GM19099 (cell line): ENCODE measurements around the gene ATF7.

Source experiments
- POLR2A ChIP-seq: IDR thresholded peaks from 3 replicates; pipeline ENCODE4 v1.6.1; 2011; ENCODE audit warnings: low read depth; ENCODE audit not compliant: insufficient read length; ENCODE audit errors: extremely low read depth

Gene ATF7

DNA sequence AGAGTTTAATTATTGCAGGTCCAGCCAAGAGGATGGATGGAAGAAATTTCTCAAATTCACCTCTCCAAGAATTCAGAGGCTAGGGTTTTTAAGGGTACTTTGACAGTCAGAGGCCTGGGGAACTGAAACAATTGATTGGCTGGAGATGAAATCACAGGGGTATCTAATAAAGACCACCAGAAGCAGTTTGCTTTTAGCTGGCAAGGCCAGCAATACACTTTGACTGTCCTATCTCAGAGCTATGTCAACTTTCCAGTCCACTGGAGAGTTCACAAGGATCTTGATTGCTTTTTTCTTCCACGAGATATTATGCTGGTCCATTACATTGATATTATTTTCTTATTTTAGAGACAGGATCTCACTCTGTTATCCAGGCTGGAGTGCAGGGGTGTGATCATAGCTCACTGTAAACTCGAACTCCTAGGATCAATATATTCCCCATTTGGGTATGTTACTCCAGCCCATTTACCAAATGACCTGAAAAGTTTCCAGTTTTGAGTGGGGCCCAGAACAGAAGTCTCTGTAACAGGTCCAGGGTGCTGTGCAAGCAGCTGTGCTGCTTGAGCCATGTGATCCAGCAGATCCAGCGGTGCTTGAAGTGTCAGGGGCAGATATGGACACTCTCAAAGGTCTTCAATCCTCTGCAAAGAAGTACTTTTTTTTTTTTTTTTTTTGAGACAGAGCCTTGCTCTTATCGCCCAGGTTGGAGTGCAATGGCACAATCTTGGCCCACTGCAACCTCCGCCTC lies 17.2 kb upstream of the ATF7 start:
- TF ChIP-seq POLR2A, result no peak

DNA sequence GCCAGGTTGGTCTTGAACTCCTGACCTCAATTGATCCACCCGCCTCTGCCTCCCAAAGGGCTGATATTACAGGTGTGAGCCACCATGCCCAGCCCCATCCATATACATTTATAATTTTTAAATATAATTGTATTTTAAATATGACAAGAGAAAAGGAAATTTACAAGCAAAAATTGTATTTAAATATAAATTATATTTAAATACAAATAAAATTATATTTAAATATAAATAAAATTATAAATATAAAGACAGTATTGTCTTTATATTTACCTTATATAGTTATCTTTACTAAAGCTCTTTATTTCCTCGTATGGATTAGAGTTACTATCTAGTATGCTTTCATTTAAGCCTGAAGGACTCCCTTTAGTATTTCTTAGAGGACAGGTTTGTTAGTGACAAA lies 11.9 kb upstream of the ATF7 start:
- no peak for TF ChIP-seq POLR2A

DNA sequence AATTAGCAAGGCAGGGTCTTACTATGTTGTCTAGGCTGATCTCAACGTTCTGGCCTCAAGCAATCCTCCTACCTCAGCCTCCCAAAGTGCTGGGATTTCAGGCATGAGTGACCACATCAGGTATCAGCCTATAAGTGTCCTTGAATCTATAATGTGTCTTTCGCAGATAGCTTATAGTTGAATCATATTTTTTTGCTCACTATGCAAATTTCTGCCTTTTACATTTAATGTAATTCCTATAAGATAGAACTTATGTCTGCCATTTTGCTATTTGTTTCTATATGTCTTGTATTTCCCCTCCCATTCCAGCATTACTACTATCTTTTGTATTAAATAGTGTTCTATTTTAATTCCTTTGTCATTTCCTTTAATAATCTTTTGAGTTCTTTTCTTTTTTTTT lies 10.5 kb upstream of the ATF7 start:
- no peak for TF ChIP-seq POLR2A

- TF ChIP-seq POLR2A, result no peak
Observed at GRCh38 chr12:53631721-53632120, 5.5 kb upstream of the ATF7 start.

DNA sequence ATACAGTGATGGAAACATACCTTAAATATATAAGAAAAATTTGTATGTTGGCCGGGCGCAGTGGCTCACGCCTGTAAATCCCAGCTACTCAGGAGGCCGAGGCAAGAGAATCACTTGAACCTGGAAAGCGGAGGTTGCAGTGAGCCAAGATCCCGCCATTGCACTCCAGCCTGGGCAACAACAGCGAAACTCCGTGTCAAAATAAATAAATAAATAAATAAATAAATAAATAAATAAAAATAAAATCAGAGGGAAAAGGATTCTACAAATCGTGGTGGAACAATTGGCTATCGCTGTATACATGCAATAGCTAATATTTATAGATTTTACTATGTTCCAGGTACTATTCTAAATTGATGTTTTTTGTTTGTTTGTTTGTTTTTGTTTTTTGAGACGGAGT lies 1.7 kb upstream of the ATF7 start:
- TF ChIP-seq POLR2A, result no peak

GRCh38 chr12:53626702-53627169 lies 554 bp upstream of the ATF7 start:
- TF ChIP-seq POLR2A, result no peak

DNA sequence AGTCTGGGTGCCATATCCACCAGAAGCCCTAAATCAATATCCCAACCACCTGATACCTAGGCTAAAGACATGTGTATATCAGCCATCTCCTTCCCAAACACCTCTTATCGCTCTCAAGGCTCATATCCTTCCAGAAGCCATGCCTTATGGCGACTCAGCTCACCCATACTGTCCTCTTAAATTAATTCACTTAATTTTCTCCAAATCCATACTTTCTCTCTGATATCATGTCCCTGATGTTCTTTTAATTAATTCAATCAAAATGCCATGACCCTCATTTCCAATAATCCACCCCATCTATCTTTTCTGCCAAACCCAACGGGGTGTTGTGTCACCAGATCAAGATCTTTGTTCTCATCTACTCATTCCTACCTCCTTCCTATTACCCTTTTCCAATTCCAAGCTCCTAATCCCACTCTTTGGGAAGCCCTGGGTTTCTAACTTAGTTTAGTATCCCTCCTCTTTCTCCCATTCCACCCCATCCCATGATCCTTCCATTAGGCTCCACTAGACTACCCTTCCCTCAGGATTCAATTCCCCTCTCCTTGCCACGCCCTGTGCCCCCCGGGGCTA lies 723 bp downstream of the ATF7 start:
- TF ChIP-seq POLR2A, result no peak

- no peak for TF ChIP-seq POLR2A
Observed at GRCh38 chr12:53624956-53625355, 1.2 kb downstream of the ATF7 start.

GRCh38 chr12:53624458-53624857 lies 1.7 kb downstream of the ATF7 start:
- no peak for TF ChIP-seq POLR2A

GRCh38 chr12:53623548-53624385 lies 2.4 kb downstream of the ATF7 start:
- TF ChIP-seq POLR2A, result no peak

DNA sequence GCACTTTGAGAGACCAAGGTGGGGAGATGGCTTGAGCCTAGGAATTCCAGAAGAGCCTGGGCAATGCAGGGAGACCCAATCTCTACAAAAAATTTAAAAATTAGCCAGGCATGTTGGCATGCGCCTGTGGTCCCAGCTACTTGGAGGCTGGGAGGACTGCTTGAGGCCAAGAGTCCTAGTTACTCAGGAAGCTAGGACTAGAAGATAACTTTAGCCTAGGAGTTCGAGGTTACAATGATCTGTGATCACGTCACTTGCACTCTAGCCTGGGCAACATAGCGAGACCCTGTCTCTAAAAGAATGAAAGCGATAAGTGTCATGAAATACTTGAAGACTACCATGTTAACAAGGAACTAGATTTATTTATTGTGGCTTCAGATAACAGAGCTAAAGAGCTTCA lies 3.5 kb downstream of the ATF7 start:
- no peak for TF ChIP-seq POLR2A

DNA sequence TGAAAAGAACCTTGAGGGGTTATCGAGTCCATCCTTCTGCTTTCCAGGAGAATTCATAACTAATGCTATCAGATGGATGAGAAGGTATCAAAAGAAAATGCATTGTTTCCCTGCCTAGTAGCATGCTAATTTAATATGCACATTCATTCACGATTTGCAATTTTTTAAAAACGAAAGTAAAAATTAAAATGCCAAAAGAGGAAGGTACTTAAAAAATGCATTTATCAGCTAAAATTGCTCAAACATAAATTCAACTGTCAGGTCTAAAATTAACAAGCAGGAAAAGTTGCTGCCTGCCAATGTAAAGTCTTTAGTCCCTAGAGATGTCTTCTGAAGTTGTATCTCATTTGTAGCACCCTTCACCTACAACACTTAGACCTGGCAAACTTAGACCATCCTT lies 7.9 kb downstream of the ATF7 start:
- no peak for TF ChIP-seq POLR2A

DNA sequence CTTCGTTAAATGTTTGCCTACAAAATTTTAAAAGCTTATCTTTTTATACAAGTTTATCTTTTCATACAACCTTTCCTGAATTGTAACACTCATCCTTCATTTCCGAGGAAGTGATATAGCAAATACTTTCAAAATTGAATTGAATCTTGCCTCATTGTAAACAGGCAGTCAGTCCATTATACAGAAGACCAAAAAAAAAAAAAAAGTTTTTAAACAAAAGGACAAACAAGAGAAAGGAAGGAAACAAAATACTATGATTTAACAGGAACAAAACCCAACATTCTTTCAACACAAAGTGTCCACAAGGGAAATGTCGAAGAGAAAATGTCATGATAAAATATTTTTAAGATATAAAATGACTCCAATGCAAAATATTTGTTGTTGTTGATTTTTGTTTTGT lies 8.5 kb downstream of the ATF7 start:
- no peak for TF ChIP-seq POLR2A

- no peak for TF ChIP-seq POLR2A
Observed at GRCh38 chr12:53616950-53617349, 9.2 kb downstream of the ATF7 start.

- TF ChIP-seq POLR2A, result no peak
Observed at GRCh38 chr12:53613821-53614220, 12.4 kb downstream of the ATF7 start.

DNA sequence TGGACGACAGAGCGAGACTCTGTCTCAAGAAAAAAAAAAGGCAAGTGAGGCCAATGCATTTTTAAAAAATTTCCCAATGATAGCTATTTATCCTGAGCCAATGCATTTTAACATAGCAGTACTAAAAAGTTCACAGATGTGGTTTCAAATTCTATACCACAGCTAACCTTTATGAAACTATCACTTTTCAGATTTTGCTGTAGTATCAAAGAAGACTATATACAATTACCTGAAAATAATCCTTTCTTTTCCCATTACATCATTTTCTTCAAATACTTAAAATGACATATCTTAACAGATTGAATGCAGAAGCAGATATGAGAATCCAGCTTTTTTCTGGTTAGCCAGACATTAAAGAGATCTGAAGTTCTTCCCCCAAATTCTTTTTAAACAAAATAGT lies 13.2 kb downstream of the ATF7 start:
- no peak for TF ChIP-seq POLR2A
